ENCODE data around the gene PDE11A. TPM values are rescaled to one million over a fixed set of nuclear protein-coding genes. Genes with fewer than 3 reads are reported as not detected.

Gene PDE11A
- total and polyA plus RNA-seq, 2 of the 8 experiments (the other 6 are each of a cell fraction or from before 2014, with no cell fraction given), result 0.19 to 0.23 TPM

- WGBS, 2 experiments (ENCODE audit: extremely low coverage in 1 of 2, insufficient coverage in 1 of 2, insufficient read length in 1 of 2, insufficient replicate concordance in 2 of 2, low coverage in 1 of 2, low lambda C conversion rate in 2 of 2, missing lambda C conversion rate in 1 of 2), result 91% methylated on average over 5 of the region's 5 CpGs; no CpG with 5 or more reads in 1 of the 2 experiments
- no peak overlapping the region for H2BK5ac ChIP-seq (ENCODE audit: low read depth, low read length)
- DNase-seq (ENCODE audit: low read depth in 1 of 2, low spot score in 2 of 2) (no peak), FAIRE-seq (no peak)
- H3K27me3 ChIP-seq (replicated peaks in 1 of 4; ENCODE audit: control insufficient read depth in 3 of 4, extremely low read depth in 1 of 4, insufficient read depth in 3 of 4, low read length in 3 of 4), result peaks cover 13 to 46% (median 38%) of the 10 kb centered on the region in 4 experiments; a peak in 6 of 7 replicates
- no peak overlapping the region for H3K4me3 ChIP-seq (ENCODE audit: extremely low read depth in 1 of 4, insufficient read depth in 2 of 4, low read depth in 3 of 4, low read length in 4 of 4)
- no peak overlapping the region for H3K4ac ChIP-seq (replicated peaks; ENCODE audit: insufficient read length, low read depth, low read length)
- TF ChIP-seq CHD1 (IDR thresholded peaks at IDR 0.05; ENCODE audit: low read depth, low read length), result no peak
- no peak for TF ChIP-seq CEBPB (IDR thresholded peaks at IDR 0.05; ENCODE audit: low read depth, low read length)
- TF ChIP-seq CHD2 (IDR thresholded peaks at IDR 0.05; ENCODE audit: low read length), result no peak
- no peak for TF ChIP-seq SUZ12 (IDR thresholded peaks at IDR 0.05; ENCODE audit: low read length)
- TF ChIP-seq NRF1 (IDR thresholded peaks at IDR 0.05; ENCODE audit: low read depth, low read length), result no peak
- TF ChIP-seq TEAD4 (IDR thresholded peaks at IDR 0.05; ENCODE audit: low read depth, low read length), result no peak
- no peak for TF ChIP-seq NANOG (IDR thresholded peaks at IDR 0.05; ENCODE audit: insufficient read depth, low read depth, low read length, poor library complexity, severe bottlenecking)
- TF ChIP-seq, protein P1, sequence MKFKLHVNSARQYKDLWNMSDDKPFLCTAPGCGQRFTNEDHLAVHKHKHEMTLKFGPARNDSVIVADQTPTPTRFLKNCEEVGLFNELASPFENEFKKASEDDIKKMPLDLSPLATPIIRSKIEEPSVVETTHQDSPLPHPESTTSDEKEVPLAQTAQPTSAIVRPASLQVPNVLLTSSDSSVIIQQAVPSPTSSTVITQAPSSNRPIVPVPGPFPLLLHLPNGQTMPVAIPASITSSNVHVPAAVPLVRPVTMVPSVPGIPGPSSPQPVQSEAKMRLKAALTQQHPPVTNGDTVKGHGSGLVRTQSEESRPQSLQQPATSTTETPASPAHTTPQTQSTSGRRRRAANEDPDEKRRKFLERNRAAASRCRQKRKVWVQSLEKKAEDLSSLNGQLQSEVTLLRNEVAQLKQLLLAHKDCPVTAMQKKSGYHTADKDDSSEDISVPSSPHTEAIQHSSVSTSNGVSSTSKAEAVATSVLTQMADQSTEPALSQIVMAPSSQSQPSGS (IDR thresholded peaks at IDR 0.05; ENCODE audit: low read length), result no peak
- TF ChIP-seq, protein P2, sequence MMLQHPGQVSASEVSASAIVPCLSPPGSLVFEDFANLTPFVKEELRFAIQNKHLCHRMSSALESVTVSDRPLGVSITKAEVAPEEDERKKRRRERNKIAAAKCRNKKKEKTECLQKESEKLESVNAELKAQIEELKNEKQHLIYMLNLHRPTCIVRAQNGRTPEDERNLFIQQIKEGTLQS (IDR thresholded peaks at IDR 0.05; ENCODE audit: insufficient read depth, low read depth, low read length), result no peak
- TF ChIP-seq SIRT6 (IDR thresholded peaks at IDR 0.05; ENCODE audit: low read length), result no peak
- no peak for TF ChIP-seq POU5F1 (IDR thresholded peaks at IDR 0.05; ENCODE audit: low read depth, low read length)
- TF ChIP-seq YY1 (IDR thresholded peaks at IDR 0.05; ENCODE audit: low read depth, low read length), result no peak
- no peak for TF ChIP-seq BRCA1 (IDR thresholded peaks at IDR 0.05; ENCODE audit: low read depth, low read length)
- no peak overlapping the region for H3K23ac ChIP-seq (ENCODE audit: insufficient read length)
- H2AK5ac ChIP-seq (ENCODE audit: low read depth, low read length), result no peak overlapping the region
- H3K14ac ChIP-seq (ENCODE audit: insufficient read length), result no peak overlapping the region
- H3K23me2 ChIP-seq (ENCODE audit: low read depth, low read length), result 0 out of 2 replicates have a peak, but pooled peaks cover 2% of the 10 kb centered on the region
- no peak overlapping the region for H4K5ac ChIP-seq (ENCODE audit: insufficient read length, low read depth, low read length)
- no peak overlapping the region for H2BK20ac ChIP-seq (ENCODE audit: low read length)
- H2BK120ac ChIP-seq (replicated peaks; ENCODE audit: low read depth, low read length), result no peak overlapping the region
- H2BK15ac ChIP-seq (ENCODE audit: low read length), result no peak overlapping the region
- no peak overlapping the region for H4K8ac ChIP-seq (ENCODE audit: extremely low read depth, insufficient read depth, low read length)
- H3K18ac ChIP-seq (ENCODE audit: extremely low read depth, low read length), result no peak overlapping the region
- no peak overlapping the region for H3K4me2 ChIP-seq (ENCODE audit: insufficient read depth in 1 of 2, low read depth in 2 of 2, low read length in 2 of 2)
- H3K36me3 ChIP-seq (ENCODE audit: control insufficient read depth in 2 of 4, insufficient read depth in 4 of 4, low read length in 3 of 4), result no peaks in the 10 kb centered on the region
- H3K27ac ChIP-seq (ENCODE audit: low read depth, low read length), result no peak overlapping the region
- no peaks in the 10 kb centered on the region for H3K79me1 ChIP-seq (ENCODE audit: low read depth, low read length)
- no peak overlapping the region for H2AFZ ChIP-seq (ENCODE audit: low read length)
- no peaks in the 10 kb centered on the region for H4K20me1 ChIP-seq (replicated peaks in 1 of 2; ENCODE audit: control insufficient read depth in 1 of 2, insufficient read depth in 2 of 2, low read length in 2 of 2)
- CTCF ChIA-PET (ENCODE audit: partially characterized antibody), result interaction anchor here (0.7 to 1.2 kb wide), 3 partner anchors 10 to 257 kb away, joined by 3 to 4 read pairs (median 3); no protein-coding TSS in a partner anchor
- no peaks in the 10 kb centered on the region; a peak in 1 of 7 replicates for H3K4me1 ChIP-seq (replicated peaks in 1 of 4; ENCODE audit: control insufficient read depth in 3 of 4, insufficient read depth in 4 of 4, low read length in 3 of 4)
- H2BK12ac ChIP-seq (ENCODE audit: low read depth, low read length), result no peak overlapping the region
- H4K91ac ChIP-seq (replicated peaks; ENCODE audit: insufficient read length, low read length), result no peak overlapping the region
- H3K9ac ChIP-seq (replicated peaks in 1 of 4; ENCODE audit: extremely low read depth in 1 of 4, low read depth in 3 of 4, low read length in 3 of 4), result no peak overlapping the region
- no peak overlapping the region for H3K56ac ChIP-seq (replicated peaks; ENCODE audit: insufficient read length, low read depth, low read length)
- H3K9me3 ChIP-seq (ENCODE audit: insufficient read depth in 2 of 2, low read depth in 1 of 2, low read length in 1 of 2), result no peaks in the 10 kb centered on the region
- H3K79me2 ChIP-seq (ENCODE audit: control insufficient read depth in 1 of 2, insufficient read depth in 2 of 2, low read length in 2 of 2), result no peaks in the 10 kb centered on the region
- POLR2A ChIA-PET (ENCODE audit: partially characterized antibody), result interaction anchor here (1.6 kb wide), 1 partner anchor 18 kb away, joined by 4 read pairs; no protein-coding TSS in a partner anchor
Measured at GRCh38 chr2:177669201-177669600, 403.4 kb downstream of the PDE11A start.

Measured in H1 (cell line).